Stimulated activated naive CD8-positive, alpha-beta T cell treated with anti-CD3 and anti-CD28 coated beads, Interleukin-15, Interleukin-2, amounts not matched to agents 100 ng/mL and 50 ng/mL, for 24 hours (primary cell): Measurements from ENCODE around the gene SFXN5.

Source experiments
- H3K27ac Mint-ChIP-seq: one replicate; pipeline ENCODE4 v1.8.0; 2021; ENCODE audit warnings: mild to moderate bottlenecking, mixed read lengths
- H3K27me3 Mint-ChIP-seq: one replicate; pipeline ENCODE4 v1.8.0; 2021; ENCODE audit warnings: mixed read lengths
- H3K36me3 Mint-ChIP-seq: one replicate; pipeline ENCODE4 v1.8.0; 2021; ENCODE audit warnings: low read depth, mixed read lengths
- H3K4me1 Mint-ChIP-seq: one replicate; pipeline ENCODE4 v1.8.0; 2021; ENCODE audit warnings: low read depth, mixed read lengths
- H3K4me3 Mint-ChIP-seq: one replicate; pipeline ENCODE4 v1.8.0; 2021; ENCODE audit warnings: mild to moderate bottlenecking, mixed read lengths
- H3K9me3 Mint-ChIP-seq: one replicate; pipeline ENCODE4 v1.8.0; 2021; ENCODE audit warnings: mixed read lengths

SFXN5 gene

GRCh38 chr2:72965016-72965415 is 106.5 kb downstream of the SFXN5 start:
- Mint-ChIP-seq H3K36me3 (no peaks in the 10 kb centered on the region), H3K4me3 (no peak overlapping the region), H3K27ac (no peak overlapping the region), H3K9me3 (no peaks in the 10 kb centered on the region), H3K4me1 (no peaks in the 10 kb centered on the region), H3K27me3 (no peaks in the 10 kb centered on the region)

DNA sequence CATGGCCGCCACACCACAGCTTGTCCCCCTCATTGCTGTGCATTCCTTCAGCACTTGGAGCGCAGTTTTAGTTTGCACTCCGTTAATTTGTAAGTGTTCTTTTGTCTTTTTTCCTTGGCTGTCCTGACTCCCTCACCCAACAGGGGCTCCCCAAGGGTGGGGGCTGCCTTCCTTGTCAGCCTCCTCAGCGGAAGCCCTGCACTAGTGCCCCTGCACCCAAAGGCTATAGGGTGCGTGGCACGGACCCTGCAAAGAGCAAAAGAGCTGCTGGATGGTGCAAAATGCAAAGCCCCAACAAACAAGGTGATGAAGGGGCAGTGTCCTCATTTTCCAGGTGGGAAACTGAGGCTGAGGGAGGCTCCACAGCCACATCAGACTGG is 107.4 kb downstream of the SFXN5 start:
- Mint-ChIP-seq H3K36me3 (no peaks in the 10 kb centered on the region), H3K4me1 (no peaks in the 10 kb centered on the region), H3K9me3 (no peaks in the 10 kb centered on the region), H3K4me3 (no peak overlapping the region), H3K27ac (no peak overlapping the region), H3K27me3 (no peaks in the 10 kb centered on the region)

- Mint-ChIP-seq H3K36me3 (no peaks in the 10 kb centered on the region), H3K27me3 (no peaks in the 10 kb centered on the region), H3K9me3 (no peaks in the 10 kb centered on the region), H3K4me1 (no peaks in the 10 kb centered on the region), H3K27ac (no peak overlapping the region), H3K4me3 (no peak overlapping the region)
These were observed 107.9 kb downstream of the SFXN5 start for GRCh38 chr2:72963423-72964145.

GRCh38 chr2:72962911-72963310 is 108.6 kb downstream of the SFXN5 start:
- Mint-ChIP-seq H3K27ac (no peak overlapping the region), H3K9me3 (no peaks in the 10 kb centered on the region), H3K36me3 (no peaks in the 10 kb centered on the region), H3K27me3 (no peaks in the 10 kb centered on the region), H3K4me3 (no peak overlapping the region), H3K4me1 (no peaks in the 10 kb centered on the region)

- Mint-ChIP-seq H3K9me3 (no peaks in the 10 kb centered on the region), H3K27me3 (no peaks in the 10 kb centered on the region), H3K36me3 (no peaks in the 10 kb centered on the region), H3K4me3 (no peak overlapping the region), H3K27ac (no peak overlapping the region), H3K4me1 (no peaks in the 10 kb centered on the region)
These were observed 109.6 kb downstream of the SFXN5 start for GRCh38 chr2:72961853-72962468.

GRCh38 chr2:72961036-72961720 is 110.3 kb downstream of the SFXN5 start:
- H3K9me3 Mint-ChIP-seq, result no peaks in the 10 kb centered on the region
- H3K4me3 Mint-ChIP-seq, result no peak overlapping the region
- no peaks in the 10 kb centered on the region for H3K4me1 Mint-ChIP-seq
- H3K27ac Mint-ChIP-seq, result no peak overlapping the region
- H3K27me3 Mint-ChIP-seq, result no peaks in the 10 kb centered on the region
- H3K36me3 Mint-ChIP-seq, result no peaks in the 10 kb centered on the region

- Mint-ChIP-seq H3K27ac (no peak overlapping the region), H3K36me3 (no peaks in the 10 kb centered on the region), H3K4me1 (peaks cover under 1% of the 10 kb centered on the region), H3K9me3 (no peaks in the 10 kb centered on the region), H3K4me3 (no peak overlapping the region), H3K27me3 (no peaks in the 10 kb centered on the region)
These were observed 111.2 kb downstream of the SFXN5 start for GRCh38 chr2:72959995-72960981.

GRCh38 chr2:72959554-72959953 is 112.0 kb downstream of the SFXN5 start:
- H3K27ac Mint-ChIP-seq, result no peak overlapping the region
- peaks cover 8% of the 10 kb centered on the region for H3K4me1 Mint-ChIP-seq
- H3K4me3 Mint-ChIP-seq, result no peak overlapping the region

GRCh38 chr2:72958542-72959385 is 112.7 kb downstream of the SFXN5 start:
- H3K4me1 Mint-ChIP-seq, result peaks cover 15% of the 10 kb centered on the region
- no peak overlapping the region for H3K4me3 Mint-ChIP-seq
- no peaks in the 10 kb centered on the region for H3K9me3 Mint-ChIP-seq
- H3K27ac Mint-ChIP-seq, result no peak overlapping the region
- no peaks in the 10 kb centered on the region for H3K36me3 Mint-ChIP-seq
- H3K27me3 Mint-ChIP-seq, result no peaks in the 10 kb centered on the region

More at GRCh38 chr2:72959554-72959953, 112.0 kb downstream of the SFXN5 start:
- H3K9me3 Mint-ChIP-seq, result no peaks in the 10 kb centered on the region
- H3K36me3 Mint-ChIP-seq, result no peaks in the 10 kb centered on the region
- H3K27me3 Mint-ChIP-seq, result no peaks in the 10 kb centered on the region

- Mint-ChIP-seq H3K4me3 (no peak overlapping the region), H3K36me3 (no peaks in the 10 kb centered on the region), H3K27me3 (no peaks in the 10 kb centered on the region), H3K4me1 (peaks cover 19% of the 10 kb centered on the region), H3K27ac (no peak overlapping the region), H3K9me3 (no peaks in the 10 kb centered on the region)
These were observed 114.6 kb downstream of the SFXN5 start for GRCh38 chr2:72956936-72957335.

DNA sequence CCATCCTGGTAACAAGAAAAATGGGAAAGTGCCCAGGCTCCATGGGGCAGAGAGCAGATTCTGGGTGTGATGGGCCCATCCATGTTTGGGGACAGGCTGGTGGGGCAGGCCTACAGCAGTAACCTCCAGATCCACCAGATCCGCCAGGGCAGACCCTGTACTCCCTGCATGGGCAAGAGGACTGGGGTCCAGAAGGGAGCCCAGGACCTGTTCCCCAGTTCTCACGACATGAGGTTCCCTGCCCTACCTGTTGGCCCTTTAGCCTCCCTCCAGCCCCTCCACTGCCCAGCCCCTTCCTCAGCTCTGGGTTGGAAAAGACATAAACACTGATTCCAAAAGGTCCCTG is 115.5 kb downstream of the SFXN5 start:
- peaks cover 19% of the 10 kb centered on the region for H3K4me1 Mint-ChIP-seq
- no peak overlapping the region for H3K27ac Mint-ChIP-seq
- no peak overlapping the region for H3K4me3 Mint-ChIP-seq
- H3K36me3 Mint-ChIP-seq, result no peaks in the 10 kb centered on the region
- no peaks in the 10 kb centered on the region for H3K27me3 Mint-ChIP-seq
- H3K9me3 Mint-ChIP-seq, result no peaks in the 10 kb centered on the region

- no peaks in the 10 kb centered on the region for H3K9me3 Mint-ChIP-seq
- H3K27ac Mint-ChIP-seq, result no peak overlapping the region
- no peaks in the 10 kb centered on the region for H3K36me3 Mint-ChIP-seq
- peaks cover 19% of the 10 kb centered on the region for H3K4me1 Mint-ChIP-seq
- H3K27me3 Mint-ChIP-seq, result no peaks in the 10 kb centered on the region
- H3K4me3 Mint-ChIP-seq, result no peak overlapping the region
These were observed 116.1 kb downstream of the SFXN5 start for GRCh38 chr2:72955228-72956049.

- peak overlapping the region; percentile 64 for H3K4me3 Mint-ChIP-seq
- peak overlapping the region; percentile 68 for H3K27ac Mint-ChIP-seq
- H3K27me3 Mint-ChIP-seq, result no peaks in the 10 kb centered on the region
- peaks cover 19% of the 10 kb centered on the region for H3K4me1 Mint-ChIP-seq
- no peaks in the 10 kb centered on the region for H3K36me3 Mint-ChIP-seq
- H3K9me3 Mint-ChIP-seq, result no peaks in the 10 kb centered on the region
These were observed 116.9 kb downstream of the SFXN5 start for GRCh38 chr2:72954376-72955227.
